ENCODE results near the gene STX10. TPM values are rescaled to one million over a fixed set of nuclear protein-coding genes. Genes with fewer than 3 reads are reported as not detected.

STX10 gene
- polyA plus RNA-seq (2011; rRNA removed): 39.1 and 41.5 TPM in 2 replicates
- 83.3 and 89.9 TPM in 2 replicates for polyA plus RNA-seq (2012; cell fraction: cytosol; rRNA removed)
- 115 and 121 TPM in 2 replicates for polyA plus RNA-seq (2012; cell fraction: nucleus; rRNA removed)
- polyA plus RNA-seq (2017; fragmentation: RNase III; extraction: RNeasy Plus Mini Kit Qiagen cat#74134 plus additional on column Dnase treatment): 56.1 to 63.6 TPM (median 61.2 TPM) in 3 replicates
- polyA minus RNA-seq (2011; rRNA and poly(A)+ RNA removed): 26.2 and 39.5 TPM in 2 replicates

- DNase-seq (ENCODE audit: low read depth in 1 of 2, low spot score in 1 of 2) (peak; percentile 82 to 94), FAIRE-seq (no peak), ATAC-seq (peak; percentile 59 to 67)
- H3K4me2 ChIP-seq: peak within 1 kb of the TSS; percentile 98
- peaks cover 8% of the 10 kb centered on the region; the same call in 1 of the 3 replicates for H3K4me1 ChIP-seq
- H3K9me3 ChIP-seq: no peaks in the 10 kb centered on the region
- H3K4me3 ChIP-seq: peak within 1 kb of the TSS; percentile 95
- H3K27ac ChIP-seq: peak within 1 kb of the TSS; percentile 99 to 100
- TF ChIP-seq ZNF302 (CRISPR knock-in tag; IDR thresholded peaks at IDR 0.05): no peak
- 0 out of 3 replicates have a peak, but pooled peaks have one; percentile 23 for TF ChIP-seq BCL3 (IDR thresholded peaks at IDR 0.05)
- TF ChIP-seq TFCP2L1 (CRISPR knock-in tag; IDR thresholded peaks at IDR 0.05): 0 out of 2 replicates have a peak, but pooled peaks have one; percentile 8
- 0 out of 2 replicates have a peak, but pooled peaks have one; percentile 2 for TF ChIP-seq KDM5A (IDR thresholded peaks at IDR 0.05)
- TF ChIP-seq HEYL (CRISPR knock-in tag; IDR thresholded peaks at IDR 0.05): no peak
- peak; percentile 40; the same call in 1 of the 2 replicates for TF ChIP-seq MYC (IDR thresholded peaks at IDR 0.05; ENCODE audit: borderline replicate concordance, low read length)
- TF ChIP-seq MAZ (IDR thresholded peaks at IDR 0.05; ENCODE audit: borderline replicate concordance, low read depth, low read length): peak; percentile 85; the same call in 1 of the 2 replicates
- TF ChIP-seq SMC3 (IDR thresholded peaks at IDR 0.05): peak; percentile 31; the same call in 1 of the 3 replicates
- no peak for TF ChIP-seq HOXB13 (CRISPR knock-in tag; IDR thresholded peaks at IDR 0.05; ENCODE audit: low read depth)
- no peak for TF ChIP-seq PBX3 (IDR thresholded peaks at IDR 0.05)
- peak in 1 of 2 experiments; percentile 31; a peak in 2 of 5 replicates for TF ChIP-seq RAD21 (conservative IDR thresholded peaks at IDR 0.05 in 1 of 2, IDR thresholded peaks at IDR 0.05 in 1 of 2)
- TF ChIP-seq CTCF (IDR thresholded peaks at IDR 0.05): peak; percentile 32
- TF ChIP-seq CBX2 (IDR thresholded peaks at IDR 0.05; ENCODE audit: borderline replicate concordance, low read depth): no peak
- TF ChIP-seq SREBF2 (IDR thresholded peaks at IDR 0.05): no peak
- TF ChIP-seq TP53 (CRISPR knock-in tag; IDR thresholded peaks at IDR 0.05): 0 out of 2 replicates have a peak, but pooled peaks have one; percentile 45
- TF ChIP-seq JUN (IDR thresholded peaks at IDR 0.05): peak; percentile 23 to 76; a peak in 3 of 5 replicates
- TF ChIP-seq ZSCAN20 (CRISPR knock-in tag; IDR thresholded peaks at IDR 0.05): no peak
- no peak; the same call in 1 of the 2 replicates for TF ChIP-seq REST (IDR thresholded peaks at IDR 0.05)
- peak; percentile 35 for TF ChIP-seq POLR2A (IDR thresholded peaks at IDR 0.05; ENCODE audit: low read length)
- peak; percentile 87 for TF ChIP-seq BHLHE40 (IDR thresholded peaks at IDR 0.05; ENCODE audit: low read depth, low read length)
- peak; percentile 32 for TF ChIP-seq USF2 (IDR thresholded peaks at IDR 0.05)
- peak; percentile 84 for TF ChIP-seq MAX (IDR thresholded peaks at IDR 0.05)
- peak; percentile 8; the same call in 1 of the 2 replicates for TF ChIP-seq PHF8 (IDR thresholded peaks at IDR 0.05; ENCODE audit: borderline replicate concordance, low read depth)
- POLR2A ChIA-PET: interaction anchor here (1.0 to 3.2 kb wide), 3 partner anchors 13 to 30 kb away, joined by 3 to 40 read pairs (median 25); no protein-coding TSS in a partner anchor
- 0% methylated on average over 14 of the region's 51 CpGs for WGBS (ENCODE audit: missing lambda C conversion rate)
- CTCF ChIA-PET: interaction anchor here (0.6 to 2.5 kb wide), 13 partner anchors 13 to 185 kb away, joined by 3 to 12 read pairs (median 4); no protein-coding TSS in a partner anchor
These were observed at the start of gene STX10, which contains the start of gene IER2 for GRCh38 chr19:13150187-13150930. Gene STX10 (minus strand): TSS chr19:13150375. CDS start chr19:13150173, 202 bp downstream. Gene IER2 (plus strand): TSS chr19:13150411. CDS start chr19:13153187, 2,776 bp downstream.
